Measurements from ENCODE around the gene SOX12. TPM values are rescaled to one million over a fixed set of nuclear protein-coding genes. Genes with fewer than 3 reads are reported as not detected.

Gene SOX12
- total and polyA plus RNA-seq, 2 experiments from 2014 or later, result 6.9 to 15.4 TPM

DNA sequence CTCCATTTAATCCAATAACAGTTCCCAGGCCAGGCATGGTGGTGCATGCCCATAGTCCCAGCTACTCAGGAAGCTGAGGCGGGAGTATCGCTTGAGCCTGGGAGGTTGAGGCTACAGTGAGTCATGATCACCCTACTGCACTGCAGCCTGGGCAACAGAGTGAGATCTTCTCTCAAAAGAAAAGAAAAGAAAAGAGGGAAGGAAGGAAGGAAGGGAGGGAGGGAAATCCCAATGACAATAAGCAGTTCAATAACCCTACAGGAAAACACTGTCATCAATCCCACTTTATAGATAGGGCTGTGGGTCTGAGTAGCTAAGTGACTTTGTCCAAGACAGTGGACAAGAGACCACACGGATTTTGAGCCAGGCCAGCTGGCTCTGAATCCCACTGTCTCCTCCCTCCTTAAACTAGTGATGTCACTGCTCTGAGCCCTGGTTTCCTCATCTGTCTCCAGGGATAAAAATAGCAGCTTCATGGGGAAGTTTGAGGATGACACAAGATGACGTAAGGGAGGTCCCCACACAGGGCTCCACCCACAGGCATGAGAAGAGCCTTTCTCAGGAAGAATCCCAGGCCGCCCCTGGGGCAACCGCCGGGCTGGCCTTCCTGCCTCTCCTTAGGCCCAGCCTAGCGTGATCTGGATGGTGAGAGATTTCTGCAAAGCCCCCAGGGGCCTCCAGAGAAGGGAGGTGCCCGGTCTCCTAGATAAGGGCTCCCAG is 48.0 kb downstream of the SOX12 start:
- H3K4me1 ChIP-seq (ENCODE audit: insufficient read depth), result peaks cover 34% of the 10 kb centered on the region
- WGBS (ENCODE audit: low lambda C conversion rate, missing lambda C conversion rate), result 68% methylated on average over 9 of the region's 9 CpGs
- peak overlapping the region; percentile 89 for H3K27ac ChIP-seq
- H3K27me3 ChIP-seq, result no peaks in the 10 kb centered on the region
- no peaks in the 10 kb centered on the region for H3K36me3 ChIP-seq (replicated peaks; ENCODE audit: insufficient read depth, low read depth)
- H3K4me3 ChIP-seq, result no peak overlapping the region
- no peaks in the 10 kb centered on the region for H4K20me1 ChIP-seq (ENCODE audit: insufficient read depth, poor library complexity, severe bottlenecking)
- DNase-seq (ENCODE audit: low spot score), result peak; percentile 84
- no peak overlapping the region for H2AFZ ChIP-seq
- H3K9me3 ChIP-seq (ENCODE audit: low read depth), result no peaks in the 10 kb centered on the region
- H3K79me2 ChIP-seq, result no peaks in the 10 kb centered on the region
- no peaks in the 10 kb centered on the region for H3K9me2 ChIP-seq (replicated peaks; ENCODE audit: insufficient read depth)
- no peak overlapping the region for H3K4me2 ChIP-seq
- TF ChIP-seq, protein P1, sequence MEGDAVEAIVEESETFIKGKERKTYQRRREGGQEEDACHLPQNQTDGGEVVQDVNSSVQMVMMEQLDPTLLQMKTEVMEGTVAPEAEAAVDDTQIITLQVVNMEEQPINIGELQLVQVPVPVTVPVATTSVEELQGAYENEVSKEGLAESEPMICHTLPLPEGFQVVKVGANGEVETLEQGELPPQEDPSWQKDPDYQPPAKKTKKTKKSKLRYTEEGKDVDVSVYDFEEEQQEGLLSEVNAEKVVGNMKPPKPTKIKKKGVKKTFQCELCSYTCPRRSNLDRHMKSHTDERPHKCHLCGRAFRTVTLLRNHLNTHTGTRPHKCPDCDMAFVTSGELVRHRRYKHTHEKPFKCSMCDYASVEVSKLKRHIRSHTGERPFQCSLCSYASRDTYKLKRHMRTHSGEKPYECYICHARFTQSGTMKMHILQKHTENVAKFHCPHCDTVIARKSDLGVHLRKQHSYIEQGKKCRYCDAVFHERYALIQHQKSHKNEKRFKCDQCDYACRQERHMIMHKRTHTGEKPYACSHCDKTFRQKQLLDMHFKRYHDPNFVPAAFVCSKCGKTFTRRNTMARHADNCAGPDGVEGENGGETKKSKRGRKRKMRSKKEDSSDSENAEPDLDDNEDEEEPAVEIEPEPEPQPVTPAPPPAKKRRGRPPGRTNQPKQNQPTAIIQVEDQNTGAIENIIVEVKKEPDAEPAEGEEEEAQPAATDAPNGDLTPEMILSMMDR (IDR thresholded peaks at IDR 0.05; ENCODE audit: poor library complexity), result no peak
- no peak for TF ChIP-seq EZH2 (IDR thresholded peaks at IDR 0.05; ENCODE audit: borderline replicate concordance)
- no peak for TF ChIP-seq EZH2phosphoT487 (IDR thresholded peaks at IDR 0.05; ENCODE audit: low read depth, severe bottlenecking, unreplicated experiment)

DNA sequence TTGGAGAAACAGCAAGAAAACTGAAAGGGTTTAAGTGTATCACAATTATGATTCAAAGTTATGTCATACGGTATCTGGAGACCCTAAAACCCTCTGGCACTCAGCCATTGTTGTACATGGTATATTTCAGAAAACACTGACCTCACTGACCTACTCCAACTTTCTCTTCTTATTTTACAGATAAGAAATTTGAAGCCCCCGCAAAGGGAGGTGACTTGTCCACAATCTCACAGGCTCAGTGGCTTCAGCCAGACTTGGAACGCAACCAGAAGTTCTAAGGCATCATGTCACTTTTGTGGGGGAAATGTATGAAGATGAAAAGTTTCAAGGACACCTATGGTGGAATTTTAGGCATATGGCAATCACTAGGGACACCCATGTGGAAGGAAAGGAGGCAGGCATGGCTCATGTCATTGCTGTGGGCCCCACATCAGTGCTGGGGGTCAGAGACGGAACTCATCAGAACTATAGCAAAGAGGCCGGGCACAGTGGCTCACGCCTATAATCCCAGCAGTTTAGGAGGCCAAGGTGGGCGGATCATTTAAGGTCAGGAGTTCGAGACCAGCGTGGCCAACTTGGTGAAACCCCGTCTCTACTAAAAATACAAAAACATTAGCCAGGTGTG is 50.0 kb downstream of the SOX12 start:
- no peak overlapping the region for H2AFZ ChIP-seq
- H3K4me1 ChIP-seq (ENCODE audit: insufficient read depth), result peaks cover 29% of the 10 kb centered on the region
- H3K27ac ChIP-seq, result no peak overlapping the region
- H3K9me2 ChIP-seq (replicated peaks; ENCODE audit: insufficient read depth), result no peaks in the 10 kb centered on the region
- no peaks in the 10 kb centered on the region for H3K9me3 ChIP-seq (ENCODE audit: low read depth)
- no peak overlapping the region for H3K4me2 ChIP-seq
- H3K27me3 ChIP-seq, result no peaks in the 10 kb centered on the region
- H3K4me3 ChIP-seq, result no peak overlapping the region
- TF ChIP-seq, protein P1 (IDR thresholded peaks at IDR 0.05; ENCODE audit: poor library complexity), result no peak
- TF ChIP-seq EZH2 (IDR thresholded peaks at IDR 0.05; ENCODE audit: borderline replicate concordance) (no peak), EZH2phosphoT487 (IDR thresholded peaks at IDR 0.05; ENCODE audit: low read depth, severe bottlenecking, unreplicated experiment) (no peak)
- H3K79me2 ChIP-seq, result no peaks in the 10 kb centered on the region
- no peak for DNase-seq (ENCODE audit: low spot score)
- H3K36me3 ChIP-seq (replicated peaks; ENCODE audit: insufficient read depth, low read depth), result no peaks in the 10 kb centered on the region
- 86% methylated on average over 10 of the region's 10 CpGs for WGBS (ENCODE audit: low lambda C conversion rate, missing lambda C conversion rate)
- no peaks in the 10 kb centered on the region for H4K20me1 ChIP-seq (ENCODE audit: insufficient read depth, poor library complexity, severe bottlenecking)

DNA sequence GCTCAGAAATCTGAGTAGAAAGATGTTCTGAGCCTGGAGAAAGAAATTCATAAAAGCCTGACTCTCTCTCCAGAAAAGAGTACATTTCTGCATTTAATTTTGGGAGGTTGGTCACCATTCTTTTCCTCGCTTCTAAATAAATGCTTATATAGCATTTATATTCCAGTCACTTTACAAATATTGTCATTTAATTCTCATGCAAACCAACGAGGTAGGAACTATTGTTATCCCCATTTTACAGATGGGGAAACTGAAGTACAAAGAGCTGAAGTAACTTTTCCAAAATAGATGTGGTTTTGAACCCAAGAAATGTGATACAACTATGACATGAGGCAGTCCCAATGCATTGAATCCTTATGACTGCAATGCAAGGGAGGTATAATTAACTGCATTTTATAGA is 50.7 kb downstream of the SOX12 start:
- Histone ChIP-seq H4K20me1 (ENCODE audit: insufficient read depth, poor library complexity, severe bottlenecking) (no peaks in the 10 kb centered on the region), H3K9me2 (replicated peaks; ENCODE audit: insufficient read depth) (no peaks in the 10 kb centered on the region), H3K27ac (no peak overlapping the region), H3K27me3 (no peaks in the 10 kb centered on the region), H3K4me2 (no peak overlapping the region), H2AFZ (no peak overlapping the region), H3K4me3 (no peak overlapping the region), H3K9me3 (ENCODE audit: low read depth) (no peaks in the 10 kb centered on the region), H3K36me3 (replicated peaks; ENCODE audit: insufficient read depth, low read depth) (no peaks in the 10 kb centered on the region), H3K79me2 (peaks cover 3% of the 10 kb centered on the region), H3K4me1 (ENCODE audit: insufficient read depth) (peaks cover 23% of the 10 kb centered on the region)
- no peak for TF ChIP-seq EZH2phosphoT487 (IDR thresholded peaks at IDR 0.05; ENCODE audit: low read depth, severe bottlenecking, unreplicated experiment)
- no peak for TF ChIP-seq EZH2 (IDR thresholded peaks at IDR 0.05; ENCODE audit: borderline replicate concordance)
- TF ChIP-seq, protein P1 (IDR thresholded peaks at IDR 0.05; ENCODE audit: poor library complexity), result no peak
- WGBS (ENCODE audit: low lambda C conversion rate, missing lambda C conversion rate), result 58% methylated on average over 2 of the region's 2 CpGs
- no peak for DNase-seq (ENCODE audit: low spot score)

Measured in hepatocyte (in vitro differentiated cells).